ENCODE data around the gene GGTLC1. TPM values are rescaled to one million over a fixed set of nuclear protein-coding genes. Genes with fewer than 3 reads are reported as not detected.

The GGTLC1 gene
- total RNA-seq, 2 experiments from 2014 or later: not detected

DNA sequence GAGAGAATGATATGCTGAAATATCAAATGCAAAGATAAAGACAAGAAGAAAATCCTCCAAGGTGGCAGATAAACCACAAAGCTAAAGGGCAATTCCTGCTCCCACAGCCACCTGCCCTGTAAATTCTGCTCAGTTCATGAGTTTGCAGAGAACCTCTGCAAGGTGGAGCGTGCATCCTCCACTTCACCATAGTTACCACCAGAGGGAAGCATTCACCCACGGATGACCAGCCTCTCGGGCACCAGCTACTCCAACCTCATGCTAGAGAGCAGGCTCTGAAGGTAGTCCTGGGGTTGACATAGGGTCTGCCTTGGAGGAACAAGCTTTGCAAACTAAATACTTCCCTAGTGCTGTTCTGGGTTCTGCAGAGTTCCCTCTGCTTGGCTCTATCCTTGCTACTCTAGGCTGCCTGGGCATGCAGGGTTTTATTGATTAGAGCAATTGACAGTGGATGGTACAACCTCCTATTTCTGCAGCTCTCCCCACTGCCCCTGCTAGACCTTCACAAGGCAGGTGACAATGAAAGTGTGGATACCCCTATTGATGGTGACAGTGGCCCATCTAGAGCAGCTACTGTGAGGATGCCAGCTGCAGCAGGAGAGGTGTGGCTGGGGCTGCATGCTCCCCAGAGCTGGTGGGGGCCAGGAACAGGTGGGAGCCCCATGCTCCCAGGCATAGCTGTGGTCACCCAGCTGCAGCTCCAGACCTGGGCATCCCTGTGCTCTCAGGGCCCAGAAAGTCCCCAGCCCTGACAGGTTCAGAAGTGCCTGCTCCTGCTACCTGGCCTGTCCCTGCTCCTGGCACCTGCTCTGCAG lies 51.1 kb downstream of the GGTLC1 start:
- Mint-ChIP-seq H3K9me3 (no peaks in the 10 kb centered on the region), H3K36me3 (ENCODE audit: low read depth) (no peaks in the 10 kb centered on the region), H3K4me3 (no peak overlapping the region), H3K4me1 (no peaks in the 10 kb centered on the region), H3K27me3 (peaks cover 6% of the 10 kb centered on the region), H3K27ac (no peak overlapping the region)
- POLR2A ChIA-PET: no interaction called here
- DNase-seq: peak; percentile 63
- CTCF ChIA-PET: interaction anchor here (0.6 to 2.2 kb wide), 9 partner anchors 13 to 1390 kb away, joined by 3 to 18 read pairs (median 5); no protein-coding TSS in a partner anchor

Other genes starting within 250 kb of the GGTLC1 start
- gene CST1, start 237.8 kb downstream of the GGTLC1 start, total RNA-seq: not detected
- not detected for gene CST2, start 162.1 kb downstream of the GGTLC1 start, total RNA-seq
- not detected for gene CST5, start 109.0 kb downstream of the GGTLC1 start, total RNA-seq